Fibroblast of skin of scalp (primary cell): ENCODE results near the gene PARD3B.
A peak's percentile ranks its signal among the peaks of the same experiment; 100 is the strongest.

ENCODE experiments used
- DNase-seq: peaks from one replicate; pipeline ENCODE4 v3.0.0-alpha.2; 2013

PARD3B gene

GRCh38 chr2:205022841-205023240 is 477.6 kb downstream of the PARD3B start:
- no peak for DNase-seq

GRCh38 chr2:205024822-205025518 is 479.7 kb downstream of the PARD3B start:
- DNase-seq: peak; percentile 94

- DNase-seq: no peak
Observed at GRCh38 chr2:205025580-205026240, 480.4 kb downstream of the PARD3B start.

- DNase-seq: no peak
Observed at GRCh38 chr2:205030695-205031094, 485.4 kb downstream of the PARD3B start.

GRCh38 chr2:205032093-205032551 is 486.8 kb downstream of the PARD3B start:
- no peak for DNase-seq

GRCh38 chr2:205033431-205033830 is 488.2 kb downstream of the PARD3B start:
- DNase-seq: no peak

- no peak for DNase-seq
Observed at GRCh38 chr2:205034034-205034433, 488.8 kb downstream of the PARD3B start.

GRCh38 chr2:205040323-205040722 is 495.0 kb downstream of the PARD3B start:
- DNase-seq: no peak

GRCh38 chr2:205041472-205042130 is 496.3 kb downstream of the PARD3B start:
- no peak for DNase-seq

- DNase-seq: no peak
Observed at GRCh38 chr2:205043285-205043684, 498.0 kb downstream of the PARD3B start.

GRCh38 chr2:205045706-205046105 is 500.4 kb downstream of the PARD3B start:
- DNase-seq: no peak

GRCh38 chr2:205047273-205047839 is 502.1 kb downstream of the PARD3B start:
- DNase-seq: no peak

GRCh38 chr2:205051417-205051816 is 506.1 kb downstream of the PARD3B start:
- DNase-seq: no peak

- no peak for DNase-seq
Observed at GRCh38 chr2:205052781-205053180, 507.5 kb downstream of the PARD3B start.

- no peak for DNase-seq
Observed at GRCh38 chr2:205053827-205054410, 508.6 kb downstream of the PARD3B start.

GRCh38 chr2:205054789-205055188 is 509.5 kb downstream of the PARD3B start:
- DNase-seq: no peak

- no peak for DNase-seq
Observed at GRCh38 chr2:205055251-205055650, 510.0 kb downstream of the PARD3B start.

- peak; percentile 47 for DNase-seq
Observed at GRCh38 chr2:205056151-205056561, 510.9 kb downstream of the PARD3B start.

GRCh38 chr2:205058409-205058808 is 513.1 kb downstream of the PARD3B start:
- DNase-seq: no peak

- peak; percentile 89 for DNase-seq
Observed at GRCh38 chr2:205060269-205060668, 515.0 kb downstream of the PARD3B start.

- no peak for DNase-seq
Observed at GRCh38 chr2:205066081-205066480, 520.8 kb downstream of the PARD3B start.

- DNase-seq: no peak
Observed at GRCh38 chr2:205069928-205070327, 524.7 kb downstream of the PARD3B start.

GRCh38 chr2:205070889-205071288 is 525.6 kb downstream of the PARD3B start:
- DNase-seq: no peak
